ENCODE measurements around the gene PCBD1.

The PCBD1 gene

GRCh38 chr10:70901276-70901878 lies 13.0 kb upstream of the PCBD1 start:
- Mint-ChIP-seq H3K27ac (no peak overlapping the region), H3K9me3 (no peaks in the 10 kb centered on the region), H3K36me3 (no peaks in the 10 kb centered on the region), H3K4me1 (no peaks in the 10 kb centered on the region), H3K4me3 (no peak overlapping the region), H3K27me3 (peaks cover 14% of the 10 kb centered on the region)
- CTCF ChIA-PET = interaction anchor here (2.0 to 2.8 kb wide), 2 partner anchors 14 to 384 kb away, joined by 8 to 15 read pairs; no protein-coding TSS in a partner anchor
- peak; percentile 10 for DNase-seq

- no peaks in the 10 kb centered on the region for H3K9me3 Mint-ChIP-seq
- CTCF ChIA-PET = interaction anchor here (1.4 kb wide), 1 partner anchor 26 kb away, joined by 3 read pairs; no protein-coding TSS in a partner anchor
These were observed 10.7 kb upstream of the PCBD1 start for GRCh38 chr10:70899096-70899495.

DNA sequence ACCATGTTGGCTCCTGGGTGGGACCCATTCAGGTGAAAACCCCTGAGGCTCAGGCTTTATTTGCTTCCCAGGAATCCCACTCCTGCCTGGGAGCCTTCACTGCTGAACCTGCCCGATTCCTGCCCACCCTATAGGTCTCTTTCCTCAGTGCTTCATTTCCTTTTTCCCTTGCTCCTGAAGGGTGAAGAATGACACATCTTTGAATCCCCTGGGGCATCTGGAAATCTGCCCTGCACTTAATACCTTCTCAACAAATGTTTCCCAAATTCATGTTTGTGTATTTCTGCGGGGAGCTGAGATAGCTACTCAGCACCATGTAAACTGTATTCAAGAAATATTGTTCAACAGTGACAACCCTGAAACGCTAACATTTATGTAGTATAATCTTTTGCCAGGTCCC lies 10.3 kb upstream of the PCBD1 start:
- CTCF ChIA-PET = no interaction called here
- H3K36me3 Mint-ChIP-seq = no peaks in the 10 kb centered on the region
- no peaks in the 10 kb centered on the region for H3K9me3 Mint-ChIP-seq
- H3K4me1 Mint-ChIP-seq = no peaks in the 10 kb centered on the region
- H3K27ac Mint-ChIP-seq = no peak overlapping the region
- peaks cover 19% of the 10 kb centered on the region for H3K27me3 Mint-ChIP-seq
- no peak overlapping the region for H3K4me3 Mint-ChIP-seq
- no peak for DNase-seq

More at GRCh38 chr10:70899096-70899495, 10.7 kb upstream of the PCBD1 start:
- no peaks in the 10 kb centered on the region for H3K36me3 Mint-ChIP-seq
- no peaks in the 10 kb centered on the region for H3K4me1 Mint-ChIP-seq
- no peak for DNase-seq
- H3K4me3 Mint-ChIP-seq = no peak overlapping the region
- H3K27me3 Mint-ChIP-seq = peaks cover 20% of the 10 kb centered on the region
- H3K27ac Mint-ChIP-seq = no peak overlapping the region

- Mint-ChIP-seq H3K27ac (no peak overlapping the region), H3K36me3 (no peaks in the 10 kb centered on the region), H3K4me3 (no peak overlapping the region), H3K27me3 (peaks cover 12% of the 10 kb centered on the region), H3K9me3 (no peaks in the 10 kb centered on the region), H3K4me1 (peaks cover 3% of the 10 kb centered on the region)
- no peak for DNase-seq
- CTCF ChIA-PET = no interaction called here
These were observed 8.2 kb upstream of the PCBD1 start for GRCh38 chr10:70896551-70896950.

GRCh38 chr10:70894416-70894815 lies 6.1 kb upstream of the PCBD1 start:
- Mint-ChIP-seq H3K4me3 (no peak overlapping the region), H3K27ac (no peak overlapping the region), H3K9me3 (no peaks in the 10 kb centered on the region), H3K27me3 (peaks cover 6% of the 10 kb centered on the region), H3K4me1 (peaks cover 3% of the 10 kb centered on the region), H3K36me3 (no peaks in the 10 kb centered on the region)
- CTCF ChIA-PET = interaction anchor here (1.3 kb wide), 1 partner anchor 9 kb away, joined by 3 read pairs; no protein-coding TSS in a partner anchor
- DNase-seq = no peak

- Mint-ChIP-seq H3K4me1 (peaks cover 11% of the 10 kb centered on the region), H3K9me3 (no peaks in the 10 kb centered on the region), H3K27ac (no peak overlapping the region), H3K27me3 (peaks cover 6% of the 10 kb centered on the region), H3K36me3 (no peaks in the 10 kb centered on the region), H3K4me3 (no peak overlapping the region)
- CTCF ChIA-PET = no interaction called here
- DNase-seq = peak; percentile 33
These were observed 5.1 kb upstream of the PCBD1 start for GRCh38 chr10:70893227-70894006.

DNA sequence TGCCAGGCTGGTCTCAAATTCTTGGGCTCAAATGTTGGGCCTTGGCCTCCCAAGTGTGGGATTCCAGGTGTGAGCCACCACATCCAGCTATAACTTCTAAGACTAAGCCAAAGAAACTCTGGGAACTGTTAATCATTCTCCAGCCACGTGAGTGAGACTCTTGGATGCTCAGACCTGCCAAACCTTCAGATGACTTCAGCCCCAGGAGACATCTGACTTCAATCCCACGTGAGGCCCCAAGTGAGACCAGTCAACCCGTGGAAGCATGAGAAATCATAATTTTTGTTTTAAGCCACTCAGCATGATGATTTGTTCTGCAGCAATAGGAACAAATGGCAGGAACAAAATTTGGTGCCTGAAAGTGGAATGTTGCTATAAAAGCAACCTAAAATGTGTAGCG lies 4.3 kb upstream of the PCBD1 start:
- H3K36me3 Mint-ChIP-seq = no peaks in the 10 kb centered on the region
- H3K4me3 Mint-ChIP-seq = no peak overlapping the region
- DNase-seq = no peak
- peaks cover 12% of the 10 kb centered on the region for H3K4me1 Mint-ChIP-seq
- H3K27me3 Mint-ChIP-seq = peaks cover 6% of the 10 kb centered on the region
- CTCF ChIA-PET = no interaction called here
- no peak overlapping the region for H3K27ac Mint-ChIP-seq
- no peaks in the 10 kb centered on the region for H3K9me3 Mint-ChIP-seq

- CTCF ChIA-PET = no interaction called here
- no peaks in the 10 kb centered on the region for H3K36me3 Mint-ChIP-seq
- H3K4me3 Mint-ChIP-seq = no peak overlapping the region
- no peak for DNase-seq
- H3K9me3 Mint-ChIP-seq = no peaks in the 10 kb centered on the region
- peaks cover 6% of the 10 kb centered on the region for H3K27me3 Mint-ChIP-seq
- H3K27ac Mint-ChIP-seq = no peak overlapping the region
- H3K4me1 Mint-ChIP-seq = peaks cover 17% of the 10 kb centered on the region
These were observed 3.3 kb upstream of the PCBD1 start for GRCh38 chr10:70891627-70892026.

- Mint-ChIP-seq H3K9me3 (no peaks in the 10 kb centered on the region), H3K27ac (no peak overlapping the region), H3K4me1 (peaks cover 17% of the 10 kb centered on the region), H3K27me3 (peaks cover 6% of the 10 kb centered on the region), H3K36me3 (no peaks in the 10 kb centered on the region), H3K4me3 (no peak overlapping the region)
- no peak for DNase-seq
- CTCF ChIA-PET = no interaction called here
These were observed 2.6 kb upstream of the PCBD1 start for GRCh38 chr10:70890917-70891431.

DNA sequence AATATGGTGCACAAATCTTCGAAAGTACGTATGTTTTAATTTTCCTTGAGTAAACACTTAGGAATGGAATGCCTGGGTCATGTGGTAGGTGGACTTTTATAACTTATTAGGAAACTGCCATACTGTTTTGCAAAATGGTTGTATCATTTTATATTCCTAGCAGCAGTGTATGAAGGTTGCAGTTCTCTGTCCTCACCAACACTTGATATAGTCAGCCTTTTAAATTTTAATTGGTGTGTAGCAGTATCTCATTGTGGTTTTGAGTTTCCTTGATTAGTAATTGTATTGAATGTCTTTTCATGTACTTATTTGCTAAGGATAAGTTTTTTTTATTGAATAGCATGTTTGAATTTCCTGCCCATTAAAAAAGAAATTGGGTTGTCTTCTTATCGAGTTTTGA lies 926 bp upstream of the PCBD1 start:
- H3K36me3 Mint-ChIP-seq = peaks cover 8% of the 10 kb centered on the region
- no peak overlapping the region for H3K27ac Mint-ChIP-seq
- peaks cover 2% of the 10 kb centered on the region for H3K27me3 Mint-ChIP-seq
- CTCF ChIA-PET = no interaction called here
- no peak for DNase-seq
- no peaks in the 10 kb centered on the region for H3K9me3 Mint-ChIP-seq
- peaks cover 17% of the 10 kb centered on the region for H3K4me1 Mint-ChIP-seq
- H3K4me3 Mint-ChIP-seq = peak overlapping the region; percentile 84

DNA sequence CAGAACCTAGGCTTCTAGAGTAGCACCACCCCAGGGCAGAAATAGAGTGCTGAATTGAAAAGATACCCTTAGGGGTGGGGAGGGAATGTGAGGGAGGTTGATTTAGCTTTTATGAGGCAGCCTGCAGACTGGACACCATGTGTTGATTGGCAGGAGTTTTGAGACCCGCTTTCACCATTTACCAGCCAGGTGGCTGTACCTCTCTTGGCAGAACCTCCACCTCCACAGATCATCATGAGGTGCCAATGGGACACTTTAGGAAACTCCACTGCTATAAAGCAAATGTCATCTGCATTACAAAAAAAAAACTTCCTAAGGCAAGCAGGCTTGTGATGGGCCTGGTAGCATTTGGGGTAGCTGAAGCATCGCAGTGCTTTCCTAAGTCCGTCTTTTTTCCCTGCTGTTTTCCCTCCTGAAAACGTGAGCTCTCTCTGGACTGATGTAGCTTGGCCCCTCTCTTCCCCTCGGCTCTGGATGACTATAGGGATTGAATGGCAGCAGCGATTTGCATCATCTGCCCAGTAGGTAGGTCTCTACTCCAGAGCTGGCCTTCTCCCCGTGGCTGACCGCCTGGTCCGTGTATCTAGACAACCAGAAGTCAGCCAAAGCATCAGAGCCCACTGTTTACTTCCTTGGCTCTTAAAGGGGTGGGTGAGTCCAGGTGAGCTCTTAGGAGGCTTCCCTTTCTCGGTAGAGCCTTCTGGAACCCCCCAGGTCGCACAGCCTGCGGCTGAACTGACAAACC lies 1.3 kb downstream of the PCBD1 start:
- Mint-ChIP-seq H3K4me1 (peaks cover 14% of the 10 kb centered on the region), H3K27me3 (no peaks in the 10 kb centered on the region), H3K9me3 (no peaks in the 10 kb centered on the region), H3K36me3 (peaks cover 13% of the 10 kb centered on the region), H3K27ac (peak overlapping the region; percentile 72), H3K4me3 (peak overlapping the region; percentile 84)
- CTCF ChIA-PET = interaction anchor here (1.0 to 1.7 kb wide), 3 partner anchors 9 to 15 kb away, joined by 3 to 8 read pairs (median 4); no protein-coding TSS in a partner anchor
- no peak for DNase-seq

- peaks cover 13% of the 10 kb centered on the region for H3K36me3 Mint-ChIP-seq
- H3K27me3 Mint-ChIP-seq = no peaks in the 10 kb centered on the region
- no peak overlapping the region for H3K4me3 Mint-ChIP-seq
- CTCF ChIA-PET = interaction anchor here (1.1 to 1.7 kb wide), 2 partner anchors 14 to 16 kb away, joined by 3 to 8 read pairs; no protein-coding TSS in a partner anchor
- no peaks in the 10 kb centered on the region for H3K9me3 Mint-ChIP-seq
- H3K27ac Mint-ChIP-seq = no peak overlapping the region
- no peak for DNase-seq
- H3K4me1 Mint-ChIP-seq = peaks cover 14% of the 10 kb centered on the region
These were observed 2.1 kb downstream of the PCBD1 start for GRCh38 chr10:70885931-70886903.

DNA sequence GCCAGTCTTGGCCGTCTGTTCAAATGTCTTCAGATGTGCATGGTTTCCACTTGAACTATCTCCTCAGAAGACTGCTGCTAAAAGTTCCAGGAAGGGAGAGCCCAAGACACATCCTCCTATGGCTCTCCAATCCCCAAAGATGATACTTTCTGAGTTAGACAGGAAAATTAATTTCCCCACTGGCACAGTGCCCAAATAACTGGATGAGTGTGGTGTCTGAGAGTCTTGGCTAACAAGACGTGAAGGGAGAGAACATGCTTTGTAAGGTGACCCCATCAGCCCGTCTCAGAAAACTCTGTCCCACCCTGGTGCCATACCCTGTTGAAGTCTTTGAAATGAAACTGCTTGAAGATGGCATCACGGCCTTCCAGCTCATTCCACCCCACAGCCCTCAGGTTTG lies 2.9 kb downstream of the PCBD1 start:
- no peak overlapping the region for H3K4me3 Mint-ChIP-seq
- peaks cover 14% of the 10 kb centered on the region for H3K4me1 Mint-ChIP-seq
- no peaks in the 10 kb centered on the region for H3K27me3 Mint-ChIP-seq
- DNase-seq = no peak
- H3K9me3 Mint-ChIP-seq = no peaks in the 10 kb centered on the region
- peaks cover 13% of the 10 kb centered on the region for H3K36me3 Mint-ChIP-seq
- CTCF ChIA-PET = no interaction called here
- H3K27ac Mint-ChIP-seq = no peak overlapping the region

Measured in activated naive CD4-positive, alpha-beta T cell treated with anti-CD3 and anti-CD28 coated beads, Interleukin-2, amount 10 ng/mL, durations not matched to agents 7 days and 5 days (primary cell).